GM23338 (cell line): Measurements from ENCODE around the gene TMTC2. TPM values are rescaled to one million over a fixed set of nuclear protein-coding genes. Genes with fewer than 3 reads are reported as not detected.

Source experiments
- ATAC-seq: fragments of 200-7000 bp; cut with Tn5 transposase; 3 replicates; pipeline ENCODE4 v1.9.1; 2020
- DNase-seq: peaks from one replicate; pipeline ENCODE4 v3.0.0-alpha.2; 2015; ENCODE audit warnings: low spot score
- H2AFZ ChIP-seq: fragments of 200-600 bp; sonication (generic); 2 replicates; pipeline ENCODE4 v1.8.0; 2016; ENCODE audit warnings: antibody characterized with exemption, mild to moderate bottlenecking, moderate library complexity
- H3F3A ChIP-seq: fragments of 200-600 bp; sonication (generic); replicated peaks from 2 replicates; pipeline ENCODE4 v1.8.0; 2017; ENCODE audit warnings: antibody characterized with exemption, mixed run types, low read depth
- H3K27ac ChIP-seq: fragments of 200-600 bp; sonication (generic); 2 replicates; pipeline ENCODE4 v1.6.1; 2016; ENCODE audit warnings: low read depth
- H3K27me3 ChIP-seq: fragments of 200-600 bp; sonication (generic); 2 replicates; pipeline ENCODE4 v1.8.0; 2016; ENCODE audit warnings: mild to moderate bottlenecking, mixed run types, moderate library complexity; ENCODE audit not compliant: insufficient read depth
- H3K36me3 ChIP-seq: fragments of 200-600 bp; sonication (generic); 2 replicates; pipeline ENCODE4 v1.8.0; 2016; ENCODE audit warnings: mild to moderate bottlenecking; ENCODE audit not compliant: insufficient read depth
- H3K4me1 ChIP-seq: fragments of 200-600 bp; sonication (generic); 2 replicates; pipeline ENCODE4 v1.8.0; 2016; ENCODE audit warnings: mild to moderate bottlenecking, moderate library complexity; ENCODE audit not compliant: insufficient read depth
- H3K4me2 ChIP-seq: fragments of 200-600 bp; sonication (generic); 2 replicates; pipeline ENCODE4 v1.7.1; 2017; ENCODE audit warnings: mixed run types
- H3K4me3 ChIP-seq: fragments of 200-600 bp; sonication (generic); 2 replicates; pipeline ENCODE4 v1.6.1; 2016; ENCODE audit warnings: mixed run types
- H3K79me2 ChIP-seq: fragments of 200-600 bp; sonication (generic); replicated peaks from 2 replicates; pipeline ENCODE4 v1.8.0; 2017; ENCODE audit warnings: mild to moderate bottlenecking; ENCODE audit not compliant: insufficient read depth
- H3K9me2 ChIP-seq: fragments of 200-600 bp; sonication (generic); 2 replicates; pipeline ENCODE4 v1.8.0; 2017; ENCODE audit not compliant: insufficient read depth
- H4K20me1 ChIP-seq: fragments of 200-600 bp; sonication (generic); replicated peaks from 2 replicates; pipeline ENCODE4 v1.8.0; 2017; ENCODE audit warnings: mild to moderate bottlenecking; ENCODE audit not compliant: insufficient read depth
- H3K27ac Mint-ChIP-seq: 2 replicates; pipeline ENCODE4 v1.8.0; 2020; ENCODE audit warnings: inconsistent platforms, mild to moderate bottlenecking, moderate library complexity, mixed read lengths
- H3K27me3 Mint-ChIP-seq: 3 replicates; pipeline ENCODE4 v1.8.0; 2022; ENCODE audit warnings: low read depth, mild to moderate bottlenecking, moderate library complexity, mixed read lengths, inconsistent platforms; ENCODE audit not compliant: insufficient read depth, poor library complexity
- H3K36me3 Mint-ChIP-seq: 3 replicates; pipeline ENCODE4 v1.8.0; 2021; ENCODE audit warnings: low read depth, mild to moderate bottlenecking, inconsistent platforms, moderate library complexity, mixed read lengths
- H3K4me1 Mint-ChIP-seq: 3 replicates; pipeline ENCODE4 v1.8.0; 2020; ENCODE audit warnings: mild to moderate bottlenecking, inconsistent platforms, mixed read lengths
- H3K4me3 Mint-ChIP-seq: 3 replicates; pipeline ENCODE4 v1.8.0; 2021; ENCODE audit warnings: moderate library complexity, mild to moderate bottlenecking, inconsistent platforms, mixed read lengths
- H3K9me3 Mint-ChIP-seq: 3 replicates; pipeline ENCODE4 v1.8.0; 2020; ENCODE audit warnings: moderate library complexity, mild to moderate bottlenecking, inconsistent platforms, mixed read lengths
- CREB1 ChIP-seq: fragments of 250-450 bp; sonication (Bioruptor Pico); IDR thresholded peaks from 2 replicates; pipeline ENCODE4 v1.5.0; 2020; ENCODE audit warnings: low read depth, mild to moderate bottlenecking, moderate library complexity
- CTCF ChIP-seq, 2 experiments: fragments of 200-600 bp in 1 of 2; sonication (generic) in 1 of 2; conservative IDR thresholded peaks; 2 replicates each; pipeline versions ENCODE4 v1.5.1 to v1.6.1; 2016 to 2017; ENCODE audit warnings: antibody characterized with exemption in 2 of 2, low read depth in 2 of 2, mild to moderate bottlenecking in 2 of 2, moderate library complexity in 1 of 2
- ETS1 ChIP-seq: IDR thresholded peaks from 2 replicates; pipeline ENCODE4 v1.6.1; 2016; ENCODE audit warnings: antibody characterized with exemption
- EZH2 ChIP-seq: fragments of 200-600 bp; sonication (generic); IDR thresholded peaks from one replicate; pipeline ENCODE4 v1.8.0; 2017; ENCODE audit warnings: antibody characterized with exemption, mild to moderate bottlenecking, low read depth; ENCODE audit not compliant: unreplicated experiment
- JUNB ChIP-seq: IDR thresholded peaks from one replicate; pipeline ENCODE4 v1.6.1; 2016; ENCODE audit warnings: antibody characterized with exemption; ENCODE audit not compliant: unreplicated experiment
- ZNF114 ChIP-seq: fragments of 250-450 bp; sonication (Bioruptor Pico); IDR thresholded peaks from 2 replicates; pipeline ENCODE4 v1.5.0; 2020; ENCODE audit warnings: mild to moderate bottlenecking, moderate library complexity
- ZNF331 ChIP-seq: fragments of 250-450 bp; sonication (Bioruptor Pico); IDR thresholded peaks from 2 replicates; pipeline ENCODE4 v1.5.0; 2020; ENCODE audit warnings: low read depth, mild to moderate bottlenecking, moderate library complexity
- ZNF462 ChIP-seq: fragments of 250-450 bp; sonication (Bioruptor Pico); IDR thresholded peaks from 2 replicates; pipeline ENCODE4 v1.5.0; 2020; ENCODE audit warnings: mild to moderate bottlenecking, moderate library complexity
- polyA plus RNA-seq: library from polyadenylated mRNA; unstranded; fragments of >200 nt; fragmentation: Nextera tagmentation; extraction: Ambion mirVana; gene quantifications from 2 replicates; pipeline ENCODE4 v1.2.1, GENCODE V29; 2016
- total RNA-seq: library from RNA; depleted of rRNA; stranded (reverse); fragments of >200 nt; shearing (Covaris generic); gene quantifications from 2 replicates; pipeline ENCODE4 v1.2.3, GENCODE V29; 2014

Gene TMTC2
- total and polyA plus RNA-seq, 2 experiments from 2014 or later = 0.57 to 6.5 TPM

DNA sequence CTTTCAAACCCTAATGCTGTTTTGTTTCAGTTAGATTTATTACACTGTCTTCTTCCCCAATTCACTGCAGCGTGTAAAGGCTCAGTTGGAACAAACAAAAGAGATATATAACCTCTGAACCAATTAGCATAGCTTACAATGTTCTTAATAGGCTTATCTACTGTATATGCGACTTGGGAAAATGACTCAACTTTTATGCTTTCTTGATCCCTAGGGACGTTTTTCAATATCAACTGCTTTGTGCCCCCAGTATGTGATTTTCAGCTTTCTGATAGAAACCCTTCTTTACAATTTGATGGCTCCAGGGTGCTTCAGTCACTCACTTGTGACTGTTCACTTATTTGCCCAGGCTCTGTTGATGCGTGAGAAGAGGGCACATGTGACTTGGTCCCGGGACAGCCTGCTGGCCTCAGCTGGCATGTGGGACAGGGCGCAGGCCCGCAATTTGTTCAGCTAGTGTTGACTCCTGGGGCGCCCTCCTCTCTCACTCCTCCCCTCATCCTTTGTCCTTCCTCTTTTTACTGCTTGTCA, 107.1 kb downstream of the TMTC2 start:
- no peaks in the 10 kb centered on the region for H3K36me3 ChIP-seq
- H4K20me1 ChIP-seq = no peaks in the 10 kb centered on the region
- Mint-ChIP-seq H3K27me3 (peaks cover 2% of the 10 kb centered on the region), H3K4me1 (peaks cover 10% of the 10 kb centered on the region), H3K27ac (no peak overlapping the region), H3K36me3 (no peaks in the 10 kb centered on the region), H3K9me3 (no peaks in the 10 kb centered on the region), H3K4me3 (no peak overlapping the region)
- no peak overlapping the region for H3K4me2 ChIP-seq
- no peak overlapping the region for H3K4me3 ChIP-seq
- H3K27ac ChIP-seq = no peak overlapping the region
- peaks cover 7% of the 10 kb centered on the region; the same call in 1 of the 2 replicates for H3K4me1 ChIP-seq
- H3K9me2 ChIP-seq = no peaks in the 10 kb centered on the region
- DNase-seq = peak; percentile 60
- H3K27me3 ChIP-seq = no peaks in the 10 kb centered on the region
- H2AFZ ChIP-seq = no peak overlapping the region
- TF ChIP-seq EZH2 (no peak), CTCF (conservative IDR thresholded peaks at IDR 0.05; ENCODE audit: low read depth in 2 of 2) (no peak), ETS1 (no peak), ZNF331 (CRISPR knock-in tag) (no peak), CREB1 (CRISPR knock-in tag) (no peak), ZNF462 (CRISPR knock-in tag) (no peak), ZNF114 (CRISPR knock-in tag) (no peak), JUNB (no peak)
- no peaks in the 10 kb centered on the region for H3K79me2 ChIP-seq
- peak; percentile 97 for ATAC-seq
- no peaks in the 10 kb centered on the region for H3F3A ChIP-seq
